HG03432 (cell line): ENCODE results near the gene SEPHS1.

Experiments
- ATAC-seq: cut with Tn5 transposase; IDR thresholded peaks from one replicate; pipeline ENCODE4 v1.9.1; 2021; ENCODE audit warnings: mild to moderate bottlenecking, moderate library complexity; ENCODE audit not compliant: unreplicated experiment

Gene SEPHS1

DNA sequence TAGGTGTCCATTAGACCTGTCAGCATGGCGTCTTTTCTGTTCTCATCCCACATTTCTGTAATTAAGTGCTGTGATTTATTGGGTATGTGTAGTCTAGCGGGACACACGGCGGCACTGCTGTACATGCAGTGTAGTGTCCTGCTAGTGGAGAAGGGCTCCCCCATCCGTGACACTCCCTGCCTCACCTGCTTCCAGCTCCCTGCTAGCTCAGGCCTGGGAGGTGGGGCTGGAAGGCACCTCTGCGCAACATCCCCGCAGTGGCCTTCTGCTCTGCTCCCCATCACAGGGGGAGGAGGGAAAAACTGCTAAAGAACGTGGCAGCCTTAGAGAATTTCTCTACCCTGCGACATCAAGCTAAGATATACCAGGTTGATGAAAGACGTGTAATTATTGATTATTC lies 19.5 kb downstream of the SEPHS1 start:
- ATAC-seq = no peak

DNA sequence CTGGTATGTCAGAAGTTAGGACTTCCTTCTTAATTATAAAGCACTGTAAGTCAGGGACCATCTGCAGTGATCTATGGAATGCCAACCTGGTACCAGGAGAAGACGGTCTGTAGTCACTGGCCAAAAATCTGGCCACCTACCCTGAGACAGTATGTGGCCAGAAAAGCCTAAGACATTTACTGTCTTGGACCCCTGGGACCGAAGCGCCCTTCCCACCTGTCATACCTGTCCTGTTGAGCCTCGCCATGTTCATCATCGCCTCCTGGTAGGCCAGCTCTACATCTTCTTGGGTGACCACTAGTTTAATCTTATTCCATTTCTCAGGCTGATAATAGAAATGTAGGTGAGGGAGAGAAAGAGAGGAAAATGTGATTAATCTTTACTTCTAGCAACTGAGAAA lies 20.0 kb downstream of the SEPHS1 start:
- no peak for ATAC-seq

DNA sequence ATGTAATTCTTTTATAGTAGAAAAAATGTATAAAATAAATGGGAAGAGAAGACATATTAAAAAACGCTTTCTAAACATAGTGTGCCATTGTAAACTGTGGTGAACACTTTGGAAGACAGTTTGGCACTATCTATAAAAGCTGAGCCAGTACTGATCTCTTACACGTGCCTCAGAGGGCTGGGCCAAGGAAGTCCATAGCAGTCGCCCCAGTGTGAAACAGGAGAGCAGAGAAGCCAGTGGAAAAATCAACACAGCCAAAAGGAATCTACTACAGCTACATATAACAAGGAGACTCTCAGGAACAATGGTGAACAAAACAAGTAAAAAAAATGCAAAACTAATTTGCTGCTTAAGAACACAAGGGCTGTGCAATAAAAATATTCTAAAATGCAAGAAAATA lies 20.6 kb downstream of the SEPHS1 start:
- no peak for ATAC-seq

DNA sequence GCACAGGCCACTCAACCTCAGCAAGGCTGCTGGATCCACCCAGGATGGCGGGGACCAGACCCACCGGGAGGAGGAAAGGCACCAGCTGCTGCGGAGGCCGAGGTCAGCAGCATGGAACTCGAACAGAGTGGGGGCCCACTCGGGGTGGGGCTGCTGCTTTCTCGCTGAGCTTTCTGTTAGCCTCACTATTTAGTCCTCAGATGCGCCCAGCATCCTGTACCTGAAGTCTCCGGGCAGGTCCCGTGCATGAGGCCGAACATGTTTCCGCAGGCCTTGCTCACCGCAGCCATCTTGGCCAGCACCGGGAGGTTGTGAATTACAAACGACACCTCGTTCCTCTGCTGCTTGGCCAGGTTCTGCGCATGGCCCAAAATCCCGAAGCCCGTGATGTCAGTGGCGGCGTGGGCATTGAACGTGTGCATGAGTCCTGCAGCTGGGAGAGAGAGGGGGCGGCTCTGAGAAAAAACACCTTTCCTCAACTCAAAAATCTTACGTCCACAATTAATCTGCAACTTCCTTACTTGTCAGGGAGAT lies 25.4 kb downstream of the SEPHS1 start:
- ATAC-seq = no peak

DNA sequence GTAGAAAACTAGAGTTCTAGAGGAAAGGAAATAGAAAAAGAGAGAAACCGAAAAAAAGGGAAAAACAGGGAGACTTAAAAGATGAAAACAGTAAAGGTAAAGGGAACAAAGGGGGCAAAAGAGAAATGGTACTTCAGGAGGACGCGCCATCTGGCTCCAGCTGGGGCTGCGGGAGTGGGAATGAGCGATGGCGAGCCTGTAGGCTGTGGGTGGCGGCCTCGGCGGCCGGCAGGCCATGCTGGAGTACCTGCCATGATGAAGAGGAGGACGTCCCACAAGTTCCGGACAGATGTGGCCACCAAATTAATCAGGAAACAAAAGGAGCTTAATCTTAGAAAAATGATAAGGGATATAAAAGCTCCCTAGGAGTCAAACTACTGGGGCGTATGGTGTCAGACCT lies 26.5 kb downstream of the SEPHS1 start:
- ATAC-seq = no peak

DNA sequence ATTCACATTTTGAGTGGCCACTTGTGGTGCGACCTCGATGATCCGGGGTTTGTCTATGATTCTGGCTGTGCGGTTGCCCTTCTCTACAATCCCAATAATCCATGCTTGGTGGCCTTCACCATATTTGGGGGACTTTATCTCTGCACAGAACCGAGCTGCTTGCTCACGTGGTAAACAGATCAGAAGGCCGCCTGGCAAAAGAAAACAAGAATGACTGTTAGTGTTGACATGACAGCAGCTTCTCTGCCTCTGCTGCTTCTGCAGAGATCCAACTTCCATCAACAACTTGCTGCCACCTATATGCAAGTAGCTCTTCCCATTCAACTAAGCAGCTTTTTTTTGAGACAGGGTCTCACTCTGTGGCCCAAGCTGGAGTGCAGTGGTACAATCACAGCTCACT lies 28.9 kb downstream of the SEPHS1 start:
- ATAC-seq = no peak

DNA sequence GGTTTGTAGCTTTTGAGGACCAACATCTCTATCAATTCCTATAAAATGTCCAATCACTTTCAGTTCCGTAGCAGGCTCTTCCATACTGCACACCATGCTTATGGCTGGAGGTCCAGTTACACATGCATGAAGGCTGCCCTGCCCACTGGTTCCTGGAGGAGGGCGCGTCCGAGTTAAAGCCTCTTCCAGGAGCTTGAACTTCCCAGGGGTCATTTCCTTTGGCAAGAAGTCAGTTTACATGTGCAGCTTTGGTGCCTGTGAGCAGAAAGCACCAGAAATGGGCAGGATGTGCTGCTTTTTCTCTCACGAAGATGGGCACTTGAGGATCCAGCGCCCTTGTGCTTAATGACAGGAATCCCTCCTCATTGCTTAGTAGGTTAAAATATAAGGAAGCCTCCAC lies 30.6 kb downstream of the SEPHS1 start:
- ATAC-seq = no peak

DNA sequence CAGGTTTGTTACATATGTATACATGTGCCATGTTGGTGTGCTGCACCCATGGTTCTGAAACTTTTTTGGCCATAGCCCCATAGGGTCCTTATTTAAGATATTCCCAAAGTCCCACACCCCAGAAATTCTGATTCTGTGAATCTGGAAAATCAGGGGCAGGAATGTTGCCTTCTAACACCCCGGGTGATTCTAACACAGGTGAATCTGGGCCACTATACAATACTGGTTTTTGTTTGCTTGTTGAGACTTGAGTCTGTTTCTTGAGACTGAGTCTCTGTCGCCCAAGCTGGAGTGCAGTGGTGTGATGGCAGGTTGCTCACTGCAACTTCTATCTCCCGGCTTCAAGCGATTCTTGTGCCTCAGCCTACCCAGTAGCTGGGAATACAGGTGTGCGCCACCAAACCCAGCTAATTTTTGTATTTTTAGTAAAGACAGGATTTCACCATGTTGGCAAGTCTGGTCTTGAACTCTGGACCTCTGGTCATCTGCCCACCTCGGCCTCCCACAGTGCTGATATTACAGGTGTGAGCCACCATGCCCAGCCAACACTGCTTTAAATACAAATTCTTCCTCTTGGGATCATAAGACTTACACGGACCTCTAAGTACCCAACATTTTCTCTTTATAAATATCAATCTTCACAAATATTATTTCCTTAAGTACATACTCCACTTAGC lies 31.3 kb downstream of the SEPHS1 start:
- no peak for ATAC-seq

DNA sequence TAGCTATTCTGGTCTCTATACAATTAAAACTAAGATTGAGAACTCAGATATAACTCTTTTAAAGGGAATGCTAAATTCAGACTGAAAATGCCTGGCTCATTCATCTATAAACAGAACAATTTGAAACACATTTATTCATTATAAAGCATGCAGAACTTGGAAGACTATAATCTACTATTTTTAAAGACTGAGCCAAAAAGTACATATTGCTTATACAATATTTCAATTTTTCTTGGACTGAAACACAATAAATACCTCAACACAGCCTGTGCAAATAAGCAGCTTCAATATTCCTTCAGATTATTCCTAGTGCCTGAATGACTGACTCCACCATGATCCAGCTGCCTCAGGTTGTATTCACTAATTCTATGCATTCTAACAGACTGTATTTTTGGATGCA lies 32.7 kb downstream of the SEPHS1 start:
- no peak for ATAC-seq

DNA sequence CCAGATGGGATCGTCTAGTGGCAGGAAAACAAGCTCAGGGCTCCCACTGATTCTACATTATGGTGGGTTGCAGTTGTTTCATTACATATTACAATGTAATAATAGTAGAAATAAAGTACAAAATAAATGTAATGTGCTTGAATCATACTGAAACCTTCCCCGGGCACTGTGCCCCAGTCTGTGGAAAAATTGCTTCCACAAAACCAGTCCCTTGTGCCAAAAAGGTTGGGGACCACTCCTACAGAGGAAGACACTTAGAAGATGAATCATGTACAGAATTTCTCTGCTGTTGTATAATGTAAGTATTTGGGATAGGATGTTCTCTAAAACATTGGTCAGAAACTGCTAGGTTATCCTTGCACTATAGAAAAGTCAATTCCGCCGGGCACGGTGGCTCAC lies 36.9 kb downstream of the SEPHS1 start:
- no peak for ATAC-seq

DNA sequence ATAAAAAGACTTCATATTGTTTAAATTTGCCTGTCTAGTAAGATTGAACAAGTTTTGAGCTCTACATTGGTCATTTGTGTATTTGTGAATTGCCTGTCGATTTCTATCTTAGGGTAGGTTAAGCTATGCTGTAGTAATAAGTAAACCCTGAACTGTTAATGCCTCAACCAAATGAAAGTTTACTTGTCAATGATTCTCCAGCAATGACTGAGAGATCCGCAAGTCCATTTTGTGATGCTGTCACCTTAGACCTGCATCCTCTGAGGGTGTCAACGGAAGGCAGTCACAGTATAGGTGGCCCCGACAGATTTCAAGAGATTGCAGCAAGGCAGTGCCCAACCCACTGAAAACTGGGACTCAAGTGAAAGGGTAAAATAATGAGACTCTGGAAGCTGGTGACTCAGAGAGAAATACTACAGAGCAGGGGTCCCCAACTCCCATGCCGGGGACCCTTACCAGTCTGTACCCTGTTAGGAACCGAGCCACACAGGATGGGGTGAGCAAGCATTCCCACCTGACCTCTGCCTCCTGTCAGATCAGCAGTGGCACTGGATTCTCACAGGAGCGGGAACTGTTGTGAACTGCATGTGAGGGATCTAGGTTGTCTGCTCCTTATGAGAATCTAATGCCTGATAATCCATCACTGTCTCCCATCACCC lies 37.4 kb downstream of the SEPHS1 start:
- no peak for ATAC-seq

DNA sequence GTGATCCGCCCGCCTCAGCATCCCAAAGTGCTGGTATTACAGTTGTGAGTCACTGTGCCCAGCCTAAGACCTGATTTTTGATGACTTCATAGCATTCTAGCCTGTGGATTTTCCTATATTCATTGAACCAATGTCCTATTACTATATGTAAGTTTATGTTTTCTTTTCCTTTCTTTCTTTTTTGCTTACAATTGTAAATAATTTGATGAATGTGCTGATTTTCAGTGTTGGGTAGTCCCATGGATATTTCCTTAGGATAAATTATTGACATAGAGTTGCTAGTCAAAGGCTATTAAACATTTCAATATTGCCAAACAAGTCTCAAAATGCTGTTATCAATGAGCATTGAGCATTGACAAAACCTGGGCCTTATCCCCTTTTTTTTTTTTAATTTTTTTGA lies 38.3 kb downstream of the SEPHS1 start:
- no peak for ATAC-seq

DNA sequence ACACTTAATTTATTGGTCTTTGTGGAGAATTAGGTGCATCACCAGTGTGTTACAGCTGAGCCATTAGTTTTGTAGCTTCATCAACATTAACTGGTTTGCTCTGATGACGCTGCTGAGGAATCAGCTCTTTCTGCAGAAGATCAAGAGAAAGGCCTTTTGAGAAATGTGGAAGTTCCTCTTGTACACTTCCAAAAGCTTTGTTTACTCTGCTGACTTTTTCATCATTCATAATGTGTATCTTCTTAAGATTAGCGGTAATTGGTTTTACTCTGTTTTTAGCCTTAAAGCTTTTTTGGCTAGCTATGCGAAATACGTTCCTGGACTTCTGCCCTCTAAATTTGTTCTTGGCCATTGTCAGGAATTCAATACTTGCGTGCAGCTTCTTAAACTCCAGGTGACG lies 40.0 kb downstream of the SEPHS1 start:
- no peak for ATAC-seq

DNA sequence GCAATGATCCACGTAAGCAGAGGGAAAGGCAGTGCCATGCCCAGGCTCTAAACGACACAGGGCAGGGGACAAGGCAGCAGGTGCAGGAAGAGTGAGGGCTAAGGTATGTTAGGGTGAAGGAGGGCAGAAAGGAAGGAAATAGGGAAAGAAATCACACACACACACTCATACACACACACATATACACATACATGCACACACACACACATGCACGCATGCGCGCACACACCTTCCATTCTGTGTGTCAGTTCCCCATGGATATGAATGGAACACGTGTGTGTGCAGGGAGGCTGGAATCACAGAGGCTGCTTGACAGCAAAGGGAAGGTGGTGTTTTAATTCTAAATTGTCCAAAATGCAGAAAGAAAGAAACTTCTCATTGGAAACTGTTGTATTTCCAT lies 42.0 kb downstream of the SEPHS1 start:
- ATAC-seq = no peak

DNA sequence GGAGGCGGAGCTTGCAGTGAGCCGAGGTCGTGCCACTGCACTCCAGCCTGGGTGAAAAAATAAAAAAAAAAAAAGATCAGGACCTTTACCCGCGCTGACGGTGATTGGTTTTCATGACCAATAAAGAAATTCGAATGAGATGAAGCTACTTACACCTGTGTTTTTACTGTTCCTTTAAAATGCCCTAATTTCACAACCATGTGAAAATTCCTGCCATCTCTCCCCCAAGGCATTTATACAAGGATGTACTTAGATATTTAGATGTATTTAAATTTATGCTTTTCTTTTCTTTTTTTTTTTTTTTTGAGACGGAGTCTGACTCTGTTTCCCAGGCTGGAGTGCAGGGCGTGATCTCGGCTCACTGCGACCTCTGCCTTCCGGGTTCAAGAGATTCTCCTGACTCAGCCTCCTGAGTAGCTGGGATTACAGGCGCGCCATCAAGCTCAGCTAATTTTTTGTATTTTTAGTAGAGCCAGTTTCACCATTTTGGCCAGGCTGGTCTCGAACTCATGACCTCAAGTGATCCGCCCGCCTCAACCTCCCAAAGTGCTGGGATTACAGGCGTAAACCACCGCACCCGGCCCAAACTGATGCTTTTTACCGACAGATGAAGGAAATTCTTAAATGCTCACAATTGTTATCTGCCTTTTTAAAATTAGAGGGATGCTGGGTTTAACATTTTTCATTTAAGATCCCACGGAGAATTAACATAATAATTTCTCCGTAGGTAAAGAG lies 45.1 kb downstream of the SEPHS1 start:
- no peak for ATAC-seq

DNA sequence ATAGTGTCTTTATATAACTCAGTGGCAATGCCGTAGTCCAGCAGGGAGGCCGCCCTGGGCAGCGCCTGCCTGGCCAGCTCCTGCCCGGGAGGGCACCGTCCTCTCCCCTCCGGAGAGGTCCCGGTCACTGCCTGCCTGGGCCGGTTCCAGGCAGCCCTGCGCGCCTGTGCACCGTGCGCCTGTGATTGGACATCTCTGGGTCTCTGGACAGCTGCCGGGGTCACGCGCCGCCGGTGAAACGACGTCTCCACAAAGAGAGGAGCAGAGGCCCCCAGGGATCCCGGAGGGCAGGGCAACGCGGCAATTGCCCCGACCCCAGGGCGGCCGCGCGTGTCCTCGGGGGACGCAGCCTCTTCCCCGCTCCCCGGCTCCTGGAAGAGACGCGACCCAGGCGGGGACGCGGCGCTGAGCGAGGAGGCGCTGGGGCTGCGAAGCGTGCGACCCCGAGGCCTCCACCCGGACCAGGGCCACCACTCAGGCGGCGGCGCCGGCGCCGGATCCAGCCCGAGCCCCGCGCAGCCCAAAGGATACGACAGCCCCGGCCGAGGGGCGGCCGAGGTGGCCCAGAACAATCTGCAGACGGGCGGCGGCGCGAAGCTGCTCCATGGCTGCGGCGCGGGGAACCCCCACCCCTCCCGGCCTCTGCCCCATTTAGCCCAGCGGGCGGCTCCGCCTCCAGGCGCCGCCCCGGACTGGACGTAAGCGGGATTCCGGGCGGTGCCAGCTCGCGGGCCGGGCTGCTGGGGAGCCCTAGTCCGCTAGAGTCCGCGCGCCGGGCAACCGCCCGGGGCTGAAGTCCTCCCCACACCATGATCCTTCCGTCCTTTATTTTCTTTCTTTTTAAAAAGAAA lies 48.4 kb downstream of the SEPHS1 start, which contains the start of gene PHYH:
TSS of gene PHYH (minus strand) at position 628 of the 851 bp plus-strand sequence. CDS start at position 606, 22 bp downstream.
- peak; percentile 80 for ATAC-seq

DNA sequence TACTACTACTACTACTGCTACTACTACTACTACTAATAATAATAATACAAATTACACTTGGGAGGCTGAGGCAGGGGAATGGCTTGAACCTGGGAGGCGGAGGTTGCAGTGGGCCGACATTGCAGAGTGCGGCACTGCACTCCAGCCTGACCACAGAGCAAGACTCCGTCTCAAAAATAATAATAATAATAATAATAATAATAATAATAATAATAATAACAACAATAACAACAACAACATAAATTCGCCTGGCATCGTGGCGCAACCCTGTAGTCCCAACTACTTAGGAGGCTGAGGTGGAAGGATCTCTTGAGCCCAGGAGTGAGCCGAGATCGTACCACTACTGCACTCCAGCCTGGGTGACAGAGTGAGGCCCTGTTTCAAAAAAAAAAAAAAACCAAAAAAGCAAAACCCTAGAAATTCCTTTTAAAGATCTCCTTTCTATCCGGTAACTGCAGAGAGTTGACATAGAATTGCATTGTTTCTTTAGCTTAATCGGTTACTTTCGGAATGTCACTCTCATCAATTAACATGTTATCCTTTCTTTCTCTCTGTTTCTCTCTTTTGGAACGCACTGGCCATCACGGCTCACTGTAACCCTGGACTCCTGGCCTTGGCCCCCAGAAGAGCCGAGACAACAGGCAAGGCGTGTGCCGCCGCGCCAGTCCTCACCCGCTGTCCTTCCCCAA lies 49.2 kb downstream of the SEPHS1 start:
- no peak for ATAC-seq

DNA sequence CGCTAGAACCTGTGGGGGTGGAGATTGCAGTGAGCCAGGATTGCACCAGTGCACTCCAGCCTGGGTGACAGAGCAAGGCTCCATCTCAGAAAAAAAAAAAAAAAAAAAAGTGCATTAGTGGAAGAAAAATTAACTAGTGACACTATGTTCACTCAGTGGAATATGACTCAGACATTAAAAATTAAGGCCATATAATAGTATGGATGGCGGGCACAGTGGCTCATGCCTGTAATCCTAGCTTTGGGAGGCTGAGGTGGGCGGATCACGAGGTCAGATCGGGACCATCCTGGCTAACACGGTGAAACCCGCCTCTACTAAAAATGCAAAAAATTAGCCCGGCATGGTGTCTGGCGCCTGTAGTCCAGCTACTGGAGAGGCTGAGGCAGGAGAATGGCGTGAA lies 51.6 kb downstream of the SEPHS1 start:
- no peak for ATAC-seq

DNA sequence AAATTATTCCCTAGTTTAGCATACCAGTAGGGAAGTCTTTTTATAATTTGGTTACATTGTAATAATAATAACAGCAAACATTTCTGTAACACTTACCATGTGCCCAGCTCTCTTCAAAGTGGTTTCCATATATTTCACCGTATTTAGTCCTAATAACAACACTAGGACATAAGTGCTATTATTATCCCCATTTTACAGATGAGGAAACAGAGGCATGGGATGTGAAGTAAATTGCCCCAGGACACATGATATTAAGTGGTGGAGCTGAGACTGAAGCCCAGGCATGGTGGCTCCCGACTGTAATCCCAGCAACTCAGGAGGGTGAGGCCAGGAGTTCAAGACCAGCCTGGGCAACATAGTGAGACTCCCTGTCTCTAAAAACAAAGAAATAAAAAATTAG lies 53.3 kb downstream of the SEPHS1 start:
- no peak for ATAC-seq
